Neuronal stem cell (in vitro differentiated cells): Measurements from ENCODE around the gene SELENOP.

ENCODE experiments used
- DNase-seq: peaks from one replicate; pipeline ENCODE4 v3.0.0-alpha.2; 2013; ENCODE audit warnings: low spot score
- H2AFZ ChIP-seq: one replicate; pipeline ENCODE4 v1.6.1; 2013; ENCODE audit warnings: mild to moderate bottlenecking, low read length, inconsistent platforms
- H2AK5ac ChIP-seq: 2 replicates; pipeline ENCODE4 v1.6.1; 2013; ENCODE audit warnings: low read depth, mild to moderate bottlenecking, inconsistent platforms, low read length, moderate library complexity, mixed read lengths
- H2BK120ac ChIP-seq: 2 replicates; pipeline ENCODE4 v1.6.1; 2013; ENCODE audit warnings: low read depth, mild to moderate bottlenecking, inconsistent platforms, low read length, moderate library complexity, mixed read lengths
- H2BK12ac ChIP-seq: one replicate; pipeline ENCODE4 v1.6.1; 2013; ENCODE audit warnings: low read length, inconsistent platforms
- H2BK15ac ChIP-seq: 2 replicates; pipeline ENCODE4 v1.6.1; 2013; ENCODE audit warnings: mild to moderate bottlenecking, low read length, inconsistent platforms, mixed read lengths
- H2BK5ac ChIP-seq: one replicate; pipeline ENCODE4 v1.6.1; 2013; ENCODE audit warnings: inconsistent platforms, mild to moderate bottlenecking, low read length, moderate library complexity
- H3K14ac ChIP-seq: one replicate; pipeline ENCODE4 v1.6.1; 2013; ENCODE audit warnings: low read length, inconsistent platforms
- H3K18ac ChIP-seq: 2 replicates; pipeline ENCODE4 v1.6.1; 2013; ENCODE audit warnings: low read length, inconsistent platforms
- H3K23ac ChIP-seq: 2 replicates; pipeline ENCODE4 v1.6.1; 2013; ENCODE audit warnings: low read depth, mild to moderate bottlenecking, mixed read lengths, low read length, inconsistent platforms; ENCODE audit not compliant: poor library complexity
- H3K27ac ChIP-seq: replicated peaks from 3 replicates; pipeline ENCODE4 v1.5.1; 2013; ENCODE audit warnings: low read length, inconsistent platforms
- H3K27me3 ChIP-seq, 3 experiments: 2 replicates each; pipeline ENCODE4 v1.6.1; 2013; ENCODE audit warnings: low read length in 3 of 3, mild to moderate bottlenecking in 2 of 3, inconsistent platforms in 1 of 3, low read depth in 1 of 3, mixed read lengths in 1 of 3, moderate library complexity in 1 of 3; ENCODE audit not compliant: control insufficient read depth in 3 of 3, insufficient read depth in 3 of 3
- H3K36me3 ChIP-seq, 2 donors: replicated peaks in 1 of 2; 2 replicates each; pipeline ENCODE4 v1.6.1; 2013; ENCODE audit warnings: low read length in 2 of 2; ENCODE audit not compliant: control insufficient read depth in 2 of 2, insufficient read depth in 2 of 2
- H3K4ac ChIP-seq: 2 replicates; pipeline ENCODE4 v1.6.1; 2013; ENCODE audit warnings: inconsistent platforms, mild to moderate bottlenecking, low read length, moderate library complexity
- H3K4me1 ChIP-seq, 2 donors: 1 replicate in 1 of 2; 2 replicates in 1 of 2; pipeline ENCODE4 v1.6.1; 2013; ENCODE audit warnings: low read length in 2 of 2, low read depth in 1 of 2; ENCODE audit not compliant: control insufficient read depth in 2 of 2, insufficient read depth in 1 of 2
- H3K4me2 ChIP-seq: one replicate; pipeline ENCODE4 v1.6.1; 2013; ENCODE audit warnings: mild to moderate bottlenecking, low read length, inconsistent platforms; ENCODE audit not compliant: insufficient read depth, poor library complexity, severe bottlenecking
- H3K4me3 ChIP-seq, 2 donors: 2 replicates each; pipeline ENCODE4 v1.5.1; 2013; ENCODE audit warnings: low read length in 2 of 2, mild to moderate bottlenecking in 2 of 2, inconsistent platforms in 1 of 2, moderate library complexity in 1 of 2
- H3K79me1 ChIP-seq: one replicate; pipeline ENCODE4 v1.6.1; 2013; ENCODE audit warnings: low read depth, mild to moderate bottlenecking, inconsistent platforms, low read length, moderate library complexity
- H3K9ac ChIP-seq: one replicate; pipeline ENCODE4 v1.6.1; 2013; ENCODE audit warnings: mild to moderate bottlenecking, low read depth, low read length, inconsistent platforms; ENCODE audit not compliant: poor library complexity
- H3K9me3 ChIP-seq, 2 donors: replicated peaks in 1 of 2; 2 replicates each; pipeline versions ENCODE3 to v1.6.1; 2013; ENCODE audit warnings: low read length in 2 of 2, mild to moderate bottlenecking in 2 of 2, inconsistent platforms in 1 of 2, low read depth in 1 of 2, mixed read lengths in 1 of 2, moderate library complexity in 1 of 2; ENCODE audit not compliant: control insufficient read depth in 2 of 2, insufficient read depth in 1 of 2
- H4K8ac ChIP-seq: one replicate; pipeline ENCODE4 v1.6.1; 2013; ENCODE audit warnings: low read depth, mild to moderate bottlenecking, inconsistent platforms, low read length, moderate library complexity
- H4K91ac ChIP-seq: one replicate; pipeline ENCODE4 v1.6.1; 2013; ENCODE audit warnings: low read length, low read depth, mild to moderate bottlenecking, inconsistent platforms; ENCODE audit not compliant: poor library complexity
- WGBS, 2 donors: extraction: QIAGEN DNeasy Blood & Tissue Kit; methylation state at CpG; one replicate each; pipeline ENCODE4 v1.1.7; 2013; ENCODE audit warnings: missing lambda C conversion rate in 2 of 2, mixed read lengths in 1 of 2; ENCODE audit not compliant: insufficient read length in 2 of 2, insufficient replicate concordance in 1 of 2; ENCODE audit errors: extremely low coverage in 2 of 2; 5-methylcytosine and 5-hydroxymethylcytosine counted together

SELENOP gene

GRCh38 chr5:42828671-42829070 is 17.0 kb upstream of the SELENOP start:
- no peaks in the 10 kb centered on the region for H3K27me3 ChIP-seq
- DNase-seq = no peak

GRCh38 chr5:42826757-42827515 is 15.2 kb upstream of the SELENOP start:
- Histone ChIP-seq H2BK15ac (no peak overlapping the region), H3K9me3 (no peaks in the 10 kb centered on the region), H2AFZ (no peak overlapping the region), H2AK5ac (no peak overlapping the region), H3K4me1 (no peaks in the 10 kb centered on the region), H2BK12ac (no peak overlapping the region), H3K27ac (no peak overlapping the region), H3K79me1 (no peaks in the 10 kb centered on the region), H3K23ac (no peak overlapping the region), H3K4me2 (no peak overlapping the region), H4K91ac (no peak overlapping the region), H3K27me3 (no peaks in the 10 kb centered on the region), H3K9ac (no peak overlapping the region), H3K14ac (no peak overlapping the region), H2BK120ac (no peak overlapping the region), H3K4me3 (no peak overlapping the region), H3K36me3 (no peaks in the 10 kb centered on the region), H2BK5ac (no peak overlapping the region), H3K18ac (no peak overlapping the region), H4K8ac (no peak overlapping the region), H3K4ac (no peak overlapping the region)
- WGBS, 2 donors = no CpG with 5 or more reads among the region's 2 CpGs
- no peak for DNase-seq

More at GRCh38 chr5:42828671-42829070, 17.0 kb upstream of the SELENOP start:
- Histone ChIP-seq H3K4me1 (no peaks in the 10 kb centered on the region), H2AK5ac (no peak overlapping the region), H3K14ac (no peak overlapping the region), H4K91ac (no peak overlapping the region), H3K23ac (no peak overlapping the region), H3K4me2 (no peak overlapping the region), H3K4me3 (no peak overlapping the region), H4K8ac (no peak overlapping the region), H3K79me1 (no peaks in the 10 kb centered on the region), H2AFZ (no peak overlapping the region), H3K18ac (no peak overlapping the region), H2BK15ac (no peak overlapping the region), H2BK120ac (no peak overlapping the region), H3K9me3 (no peaks in the 10 kb centered on the region), H2BK5ac (no peak overlapping the region), H3K36me3 (no peaks in the 10 kb centered on the region), H3K9ac (no peak overlapping the region), H3K4ac (no peak overlapping the region), H3K27ac (no peak overlapping the region), H2BK12ac (no peak overlapping the region)
- WGBS, 2 donors = no CpG with 5 or more reads among the region's 2 CpGs

GRCh38 chr5:42825422-42826148 is 13.9 kb upstream of the SELENOP start:
- Histone ChIP-seq H2BK12ac (no peak overlapping the region), H3K14ac (no peak overlapping the region)

GRCh38 chr5:42824347-42824976 is 12.8 kb upstream of the SELENOP start:
- H3K27me3 ChIP-seq = no peaks in the 10 kb centered on the region
- H3K4me1 ChIP-seq = no peaks in the 10 kb centered on the region
- WGBS, 2 donors = no CpG with 5 or more reads among the region's 7 CpGs
- H2BK15ac ChIP-seq = no peak overlapping the region
- no peak overlapping the region for H3K14ac ChIP-seq
- H3K4me2 ChIP-seq = no peak overlapping the region
- no peak overlapping the region for H3K18ac ChIP-seq
- H4K91ac ChIP-seq = no peak overlapping the region
- peak overlapping the region; percentile 63 for H3K9ac ChIP-seq
- no peak overlapping the region for H2BK120ac ChIP-seq
- H3K79me1 ChIP-seq = no peaks in the 10 kb centered on the region
- H2AK5ac ChIP-seq = no peak overlapping the region
- DNase-seq = no peak
- H3K9me3 ChIP-seq = no peaks in the 10 kb centered on the region
- no peak overlapping the region for H3K23ac ChIP-seq
- H3K4ac ChIP-seq = no peak overlapping the region
- peak overlapping the region; percentile 7 for H4K8ac ChIP-seq
- no peak overlapping the region for H2BK12ac ChIP-seq
- H3K4me3 ChIP-seq = peak overlapping the region in 1 of 2 donors; percentile 60
- H2BK5ac ChIP-seq = no peak overlapping the region
- no peak overlapping the region for H2AFZ ChIP-seq
- H3K36me3 ChIP-seq = no peaks in the 10 kb centered on the region
- no peak overlapping the region for H3K27ac ChIP-seq

More at GRCh38 chr5:42825422-42826148, 13.9 kb upstream of the SELENOP start:
- Histone ChIP-seq H3K4me1 (no peaks in the 10 kb centered on the region), H3K4me3 (no peak overlapping the region), H3K27ac (no peak overlapping the region), H2BK15ac (no peak overlapping the region), H3K4me2 (no peak overlapping the region), H3K18ac (no peak overlapping the region), H3K36me3 (no peaks in the 10 kb centered on the region), H2AK5ac (no peak overlapping the region), H3K9ac (no peak overlapping the region), H2AFZ (no peak overlapping the region), H2BK120ac (no peak overlapping the region), H3K23ac (peak overlapping the region; percentile 39), H2BK5ac (no peak overlapping the region), H3K79me1 (no peaks in the 10 kb centered on the region), H4K8ac (no peak overlapping the region), H4K91ac (no peak overlapping the region), H3K9me3 (no peaks in the 10 kb centered on the region), H3K4ac (no peak overlapping the region), H3K27me3 (no peaks in the 10 kb centered on the region)
- no peak for DNase-seq
- WGBS, 2 donors = no CpG with 5 or more reads among the region's 9 CpGs
